Calu3 (cell line): Measurements from ENCODE around the gene TRIM26. TPM values are rescaled to one million over a fixed set of nuclear protein-coding genes. Genes with fewer than 3 reads are reported as not detected.

Experiments used
- BruUV-seq: library from RNA; stranded (reverse); fragments of 400-500 nt; replicated peaks from 2 replicates; lab custom pipeline; 2021; lab: Mats Ljungman, UMichigan
- CTCF ChIA-PET: fragments of 300-600 bp; sonication (Branson Sonifier 250); formaldehyde crosslinking; loops from one replicate; lab custom pipeline; 2022; ENCODE audit warnings: antibody characterized with exemption; lab: Charles Lee
- DNase-seq: peaks from one replicate; pipeline ENCODE4 v3.0.0; 2022
- H3K27ac Mint-ChIP-seq: one replicate; pipeline ENCODE4 v1.8.0; 2022; ENCODE audit warnings: mixed read lengths; ENCODE audit not compliant: unreplicated experiment
- H3K27me3 Mint-ChIP-seq: one replicate; pipeline ENCODE4 v1.8.0; 2022; ENCODE audit warnings: mixed read lengths; ENCODE audit not compliant: unreplicated experiment
- H3K36me3 Mint-ChIP-seq: one replicate; pipeline ENCODE4 v1.8.0; 2022; ENCODE audit warnings: mild to moderate bottlenecking, moderate library complexity, mixed read lengths; ENCODE audit not compliant: insufficient read depth, unreplicated experiment
- H3K4me1 Mint-ChIP-seq: one replicate; pipeline ENCODE4 v1.8.0; 2022; ENCODE audit warnings: mild to moderate bottlenecking, low read depth, mixed read lengths; ENCODE audit not compliant: unreplicated experiment
- H3K4me3 Mint-ChIP-seq: one replicate; pipeline ENCODE4 v1.8.0; 2022; ENCODE audit warnings: mild to moderate bottlenecking, low read depth, moderate library complexity, mixed read lengths; ENCODE audit not compliant: unreplicated experiment
- H3K9me3 Mint-ChIP-seq: one replicate; pipeline ENCODE4 v1.8.0; 2022; ENCODE audit warnings: low read depth, mixed read lengths; ENCODE audit not compliant: unreplicated experiment
- CTCF ChIP-seq: fragments of 200-600 bp; IDR thresholded peaks from one replicate; pipeline ENCODE4 v1.8.0; 2022; ENCODE audit warnings: antibody characterized with exemption; ENCODE audit not compliant: unreplicated experiment
- intact Hi-C: fragments of 100-400 bp; cut with micrococcal nuclease; formaldehyde crosslinking; loops from one replicate; pipeline ENCODE4 v1.10.0; 2022; ENCODE audit not compliant: unreplicated experiment
- total RNA-seq: library from RNA; stranded (reverse); gene quantifications from 2 replicates; pipeline ENCODE4 v1.2.3, GENCODE V29; 2022

Gene TRIM26
- total RNA-seq, 1 experiment from 2014 or later, result 89.9 TPM

- Mint-ChIP-seq H3K4me3 (no peak overlapping the region), H3K27me3 (no peaks in the 10 kb centered on the region), H3K36me3 (peaks cover 39% of the 10 kb centered on the region), H3K9me3 (no peaks in the 10 kb centered on the region), H3K27ac (no peak overlapping the region), H3K4me1 (no peaks in the 10 kb centered on the region)
- intact Hi-C loops, result no loop called here
- no peak for TF ChIP-seq CTCF
- CTCF ChIA-PET, result interaction anchor here (1.4 kb wide), 1 partner anchor 12 kb away, joined by 3 read pairs; no protein-coding TSS in a partner anchor
- DNase-seq, result no peak
- BruUV-seq, result no TSS peak
Measured at GRCh38 chr6:30194797-30195690, 18.2 kb downstream of the TRIM26 start.

GRCh38 chr6:30192076-30192475 is 21.1 kb downstream of the TRIM26 start:
- Mint-ChIP-seq H3K36me3 (peaks cover 32% of the 10 kb centered on the region), H3K27ac (no peak overlapping the region), H3K4me3 (no peak overlapping the region), H3K27me3 (no peaks in the 10 kb centered on the region), H3K4me1 (no peaks in the 10 kb centered on the region), H3K9me3 (no peaks in the 10 kb centered on the region)
- no peak for TF ChIP-seq CTCF
- BruUV-seq, result no TSS peak
- DNase-seq, result no peak
- intact Hi-C loops, result no loop called here
- CTCF ChIA-PET, result no interaction called here

GRCh38 chr6:30188541-30188940 is 24.7 kb downstream of the TRIM26 start:
- no peak for TF ChIP-seq CTCF

GRCh38 chr6:30185846-30186484 is 27.2 kb downstream of the TRIM26 start:
- no peak overlapping the region for H3K4me3 Mint-ChIP-seq
- H3K36me3 Mint-ChIP-seq, result peaks cover 48% of the 10 kb centered on the region
- BruUV-seq, result TSS peak; percentile 35
- DNase-seq, result no peak
- H3K4me1 Mint-ChIP-seq, result no peaks in the 10 kb centered on the region
- no peak for TF ChIP-seq CTCF
- no peaks in the 10 kb centered on the region for H3K9me3 Mint-ChIP-seq
- H3K27me3 Mint-ChIP-seq, result no peaks in the 10 kb centered on the region
- intact Hi-C loops, result no loop called here
- peak overlapping the region; percentile 34 for H3K27ac Mint-ChIP-seq
- CTCF ChIA-PET, result no interaction called here

More at GRCh38 chr6:30188541-30188940, 24.7 kb downstream of the TRIM26 start:
- Mint-ChIP-seq H3K36me3 (peaks cover 48% of the 10 kb centered on the region), H3K27me3 (no peaks in the 10 kb centered on the region), H3K4me1 (no peaks in the 10 kb centered on the region), H3K9me3 (no peaks in the 10 kb centered on the region), H3K27ac (no peak overlapping the region), H3K4me3 (no peak overlapping the region)
- intact Hi-C loops, result no loop called here
- CTCF ChIA-PET, result no interaction called here
- BruUV-seq, result no TSS peak
- DNase-seq, result no peak
